Endodermal cell (in vitro differentiated cells): ENCODE measurements around the gene CCDC92B. TPM values are rescaled to one million over a fixed set of nuclear protein-coding genes. Genes with fewer than 3 reads are reported as not detected.

ENCODE experiments used
- DNase-seq: peaks from one replicate; pipeline ENCODE4 v3.0.0-alpha.2; 2017
- H3K27ac ChIP-seq: 2 replicates; pipeline ENCODE4 v1.5.1; 2013; ENCODE audit warnings: mild to moderate bottlenecking, low read depth, low read length, moderate library complexity
- H3K27me3 ChIP-seq: 2 replicates; pipeline ENCODE4 v1.6.1; 2013; ENCODE audit warnings: mild to moderate bottlenecking, low read length, moderate library complexity; ENCODE audit not compliant: insufficient read depth, control insufficient read depth, poor library complexity, severe bottlenecking
- H3K36me3 ChIP-seq: 2 replicates; pipeline ENCODE4 v1.7.0; 2013; ENCODE audit warnings: mild to moderate bottlenecking, low read length, moderate library complexity; ENCODE audit not compliant: control insufficient read depth, insufficient read depth
- H3K4me1 ChIP-seq: one replicate; pipeline ENCODE4 v1.7.0; 2013; ENCODE audit warnings: low read length; ENCODE audit not compliant: control insufficient read depth, insufficient read depth
- H3K4me3 ChIP-seq: 2 replicates; pipeline ENCODE4 v1.5.1; 2013; ENCODE audit warnings: mild to moderate bottlenecking, low read length, moderate library complexity
- H3K9ac ChIP-seq: 2 replicates; pipeline ENCODE4 v1.6.1; 2013; ENCODE audit warnings: mild to moderate bottlenecking, low read length, moderate library complexity; ENCODE audit not compliant: poor library complexity, severe bottlenecking; ENCODE audit errors: extremely low read depth
- H3K9me3 ChIP-seq: 2 replicates; pipeline ENCODE4 v1.6.1; 2013; ENCODE audit warnings: mild to moderate bottlenecking, low read length, moderate library complexity; ENCODE audit not compliant: control insufficient read depth
- H3K27ac Mint-ChIP-seq: 2 replicates; pipeline ENCODE4 v1.8.0; 2020; ENCODE audit warnings: mixed read lengths
- H3K27me3 Mint-ChIP-seq: 2 replicates; pipeline ENCODE4 v1.8.0; 2021; ENCODE audit warnings: mild to moderate bottlenecking, mixed read lengths; ENCODE audit not compliant: insufficient read depth
- H3K36me3 Mint-ChIP-seq: 2 replicates; pipeline ENCODE4 v1.8.0; 2020; ENCODE audit warnings: low read depth, mixed read lengths
- H3K4me1 Mint-ChIP-seq: 2 replicates; pipeline ENCODE4 v1.8.0; 2020; ENCODE audit warnings: mixed read lengths
- H3K4me3 Mint-ChIP-seq: 2 replicates; pipeline ENCODE4 v1.8.0; 2020; ENCODE audit warnings: mild to moderate bottlenecking, moderate library complexity, mixed read lengths
- H3K9me3 Mint-ChIP-seq: 2 replicates; pipeline ENCODE4 v1.8.0; 2020; ENCODE audit warnings: mild to moderate bottlenecking, mixed read lengths
- WGBS, 2 experiments: methylation state at CpG; one replicate each; pipeline versions ENCODE4 v1.1.5 to v1.1.7; 2013; ENCODE audit warnings: missing lambda C conversion rate in 2 of 2, mixed read lengths in 1 of 2; ENCODE audit not compliant: insufficient coverage in 1 of 2, insufficient read length in 1 of 2; 5-methylcytosine and 5-hydroxymethylcytosine counted together
- total RNA-seq, 2 donors: library from RNA; stranded (reverse); fragmentation: NEBNext Ultra II Directional in 1 of 2; extraction: Animal tissue kit (Norgen Biotek cat#: 25700) in 1 of 2; gene quantifications; 2 replicates in 1 of 2; 3 replicates in 1 of 2; pipeline ENCODE4 v1.2.1, GENCODE V29; 2021
- TF ChIP-seq, protein P1 (sequence below): fragments of 200-600 bp; sonication (generic); conservative IDR thresholded peaks from 2 replicates; pipeline ENCODE4 v1.5.0; 2021; ENCODE audit warnings: antibody characterized with exemption, mild to moderate bottlenecking

CCDC92B gene
- total RNA-seq, 2 donors from 2014 or later = 4.3 to 5.8 TPM

GRCh38 chr17:2736956-2737355 is 12.5 kb downstream of the CCDC92B start:
- no peak overlapping the region for H3K27ac ChIP-seq
- no peaks in the 10 kb centered on the region for H3K27me3 ChIP-seq
- H3K27me3 Mint-ChIP-seq = no peaks in the 10 kb centered on the region
- no peak overlapping the region for H3K4me3 ChIP-seq
- no peaks in the 10 kb centered on the region for H3K36me3 ChIP-seq
- no peaks in the 10 kb centered on the region for H3K4me1 ChIP-seq
- TF ChIP-seq, protein P1, sequence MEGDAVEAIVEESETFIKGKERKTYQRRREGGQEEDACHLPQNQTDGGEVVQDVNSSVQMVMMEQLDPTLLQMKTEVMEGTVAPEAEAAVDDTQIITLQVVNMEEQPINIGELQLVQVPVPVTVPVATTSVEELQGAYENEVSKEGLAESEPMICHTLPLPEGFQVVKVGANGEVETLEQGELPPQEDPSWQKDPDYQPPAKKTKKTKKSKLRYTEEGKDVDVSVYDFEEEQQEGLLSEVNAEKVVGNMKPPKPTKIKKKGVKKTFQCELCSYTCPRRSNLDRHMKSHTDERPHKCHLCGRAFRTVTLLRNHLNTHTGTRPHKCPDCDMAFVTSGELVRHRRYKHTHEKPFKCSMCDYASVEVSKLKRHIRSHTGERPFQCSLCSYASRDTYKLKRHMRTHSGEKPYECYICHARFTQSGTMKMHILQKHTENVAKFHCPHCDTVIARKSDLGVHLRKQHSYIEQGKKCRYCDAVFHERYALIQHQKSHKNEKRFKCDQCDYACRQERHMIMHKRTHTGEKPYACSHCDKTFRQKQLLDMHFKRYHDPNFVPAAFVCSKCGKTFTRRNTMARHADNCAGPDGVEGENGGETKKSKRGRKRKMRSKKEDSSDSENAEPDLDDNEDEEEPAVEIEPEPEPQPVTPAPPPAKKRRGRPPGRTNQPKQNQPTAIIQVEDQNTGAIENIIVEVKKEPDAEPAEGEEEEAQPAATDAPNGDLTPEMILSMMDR = no peak
- no peaks in the 10 kb centered on the region for H3K9me3 ChIP-seq
- 92 to 100% methylated on average over 2 to 3 of the region's 3 CpGs for WGBS, 2 experiments
- peaks cover 8% of the 10 kb centered on the region for H3K36me3 Mint-ChIP-seq
- no peak overlapping the region for H3K27ac Mint-ChIP-seq
- no peak overlapping the region for H3K9ac ChIP-seq
- H3K9me3 Mint-ChIP-seq = no peaks in the 10 kb centered on the region
- DNase-seq = no peak
- no peak overlapping the region for H3K4me3 Mint-ChIP-seq
- H3K4me1 Mint-ChIP-seq = peaks cover 4% of the 10 kb centered on the region

DNA sequence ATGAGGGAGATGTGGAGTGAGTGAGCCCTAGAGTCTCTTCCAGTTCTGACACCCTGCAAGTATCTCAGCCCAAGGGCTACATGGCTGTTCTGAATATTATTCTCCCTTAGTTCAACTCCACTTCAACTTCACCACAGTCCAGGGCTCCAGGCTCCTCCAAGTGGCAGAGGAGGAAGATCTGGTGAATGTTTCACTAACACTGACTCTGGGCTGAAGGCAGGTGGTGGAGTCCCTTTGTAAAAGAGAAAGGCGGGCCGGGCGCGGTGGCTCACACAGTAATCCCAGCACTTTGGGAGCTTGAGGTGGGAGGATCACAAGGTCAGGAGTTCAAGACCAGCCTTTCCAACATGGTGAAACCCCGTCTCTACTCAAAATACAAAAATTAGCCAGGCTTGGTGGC is 13.6 kb downstream of the CCDC92B start:
- Histone ChIP-seq H3K27me3 (no peaks in the 10 kb centered on the region), H3K27ac (no peak overlapping the region), H3K36me3 (no peaks in the 10 kb centered on the region), H3K4me1 (no peaks in the 10 kb centered on the region), H3K9me3 (no peaks in the 10 kb centered on the region), H3K9ac (no peak overlapping the region), H3K4me3 (no peak overlapping the region)
- no peaks in the 10 kb centered on the region for H3K27me3 Mint-ChIP-seq
- WGBS, 2 experiments = 83 to 96% methylated on average over 5 of the region's 5 CpGs
- TF ChIP-seq, protein P1 = no peak
- no peaks in the 10 kb centered on the region for H3K9me3 Mint-ChIP-seq
- H3K4me1 Mint-ChIP-seq = peaks cover 4% of the 10 kb centered on the region
- DNase-seq = no peak
- peaks cover 5% of the 10 kb centered on the region for H3K36me3 Mint-ChIP-seq
- no peak overlapping the region for H3K4me3 Mint-ChIP-seq
- no peak overlapping the region for H3K27ac Mint-ChIP-seq

- Mint-ChIP-seq H3K4me3 (no peak overlapping the region), H3K9me3 (no peaks in the 10 kb centered on the region), H3K4me1 (peaks cover 4% of the 10 kb centered on the region), H3K27me3 (no peaks in the 10 kb centered on the region), H3K36me3 (peaks cover 4% of the 10 kb centered on the region), H3K27ac (no peak overlapping the region)
- no peak overlapping the region for H3K4me3 ChIP-seq
- 90 to 93% methylated on average over 9 to 10 of the region's 10 CpGs for WGBS, 2 experiments
- H3K27ac ChIP-seq = no peak overlapping the region
- H3K36me3 ChIP-seq = no peaks in the 10 kb centered on the region
- DNase-seq = no peak
- TF ChIP-seq, protein P1 = no peak
- no peaks in the 10 kb centered on the region for H3K9me3 ChIP-seq
- no peaks in the 10 kb centered on the region for H3K27me3 ChIP-seq
- H3K9ac ChIP-seq = no peak overlapping the region
- H3K4me1 ChIP-seq = no peaks in the 10 kb centered on the region
Observed at GRCh38 chr17:2734939-2735338, 14.5 kb downstream of the CCDC92B start.
